Measurements from ENCODE around the gene NUAK1. TPM values are rescaled to one million over a fixed set of nuclear protein-coding genes. Genes with fewer than 3 reads are reported as not detected.

The NUAK1 gene
- total RNA-seq, 1 experiment from 2014 or later, result 7.4 TPM

- Histone ChIP-seq H3K4me2 (ENCODE audit: low read length) (no peak overlapping the region), H2AFZ (ENCODE audit: low read depth, low read length, poor library complexity, severe bottlenecking) (no peak overlapping the region), H3K4me3 (replicated peaks in 1 of 2; ENCODE audit: low read depth in 1 of 2, low read length in 2 of 2) (no peak overlapping the region), H3K4me1 (ENCODE audit: control insufficient read depth in 1 of 2, insufficient read depth in 2 of 2, low read length in 2 of 2) (peaks cover 30 to 38% of the 10 kb centered on the region in 2 experiments), H3K27ac (ENCODE audit: low read depth, low read length) (no peak overlapping the region), H3K9ac (ENCODE audit: low read length) (no peak overlapping the region), H3K9me3 (ENCODE audit: control insufficient read depth in 1 of 2, insufficient read depth in 1 of 2, low read depth in 1 of 2, low read length in 2 of 2) (no peaks in the 10 kb centered on the region), H4K20me1 (ENCODE audit: insufficient read depth) (no peaks in the 10 kb centered on the region), H3K36me3 (ENCODE audit: control insufficient read depth in 1 of 2, insufficient read depth in 2 of 2, low read length in 2 of 2) (no peaks in the 10 kb centered on the region), H3K27me3 (ENCODE audit: insufficient read depth, low read length) (no peaks in the 10 kb centered on the region), H3K79me2 (ENCODE audit: insufficient read depth, low read length) (no peaks in the 10 kb centered on the region), H3K9me2 (ENCODE audit: insufficient read depth) (no peaks in the 10 kb centered on the region)
- ATAC-seq (no peak), DNase-seq (ENCODE audit: low read depth, low spot score) (no peak)
- POLR2A ChIA-PET, result no interaction called here
- TF ChIP-seq POLR2AphosphoS5 (IDR thresholded peaks at IDR 0.05; ENCODE audit: low read depth, low read length), result no peak
- no peak for TF ChIP-seq ZBTB33 (IDR thresholded peaks at IDR 0.05; ENCODE audit: extremely low read depth, insufficient replicate concordance, low read length)
- no peak for TF ChIP-seq EZH2phosphoT487 (IDR thresholded peaks at IDR 0.05; ENCODE audit: borderline replicate concordance)
- TF ChIP-seq CEBPB (IDR thresholded peaks at IDR 0.05; ENCODE audit: low read depth), result no peak
- no peak for TF ChIP-seq ZFX (IDR thresholded peaks at IDR 0.05)
- TF ChIP-seq SRF (IDR thresholded peaks at IDR 0.05; ENCODE audit: low read depth), result no peak
- BruUV-seq (replicated peaks), result no TSS peak
- RAD21 ChIA-PET (ENCODE audit: low non-redundant PET in 1 of 2, low total read pairs in 2 of 2, uncharacterized antibody in 2 of 2, unreplicated experiment in 2 of 2), result no interaction called here
- intact Hi-C loops (cut with micrococcal nuclease), result no loop called here
- CTCF ChIA-PET, result no interaction called here
These were observed 10.0 kb downstream of the NUAK1 start for GRCh38 chr12:106128585-106129328.

All from HCT116 (cell line).